ENCODE data around the gene TXNDC5. TPM values are rescaled to one million over a fixed set of nuclear protein-coding genes. Genes with fewer than 3 reads are reported as not detected.
A peak's percentile ranks its signal among the peaks of the same experiment; 100 is the strongest.
"Not testable (repeated sequence)": the region's sequence is repeated elsewhere in the genome, so short reads cannot be mapped to it uniquely, and the experiment has no call there.

The TXNDC5 gene
- total RNA-seq, 1 donor from 2014 or later, result 48.2 TPM

DNA sequence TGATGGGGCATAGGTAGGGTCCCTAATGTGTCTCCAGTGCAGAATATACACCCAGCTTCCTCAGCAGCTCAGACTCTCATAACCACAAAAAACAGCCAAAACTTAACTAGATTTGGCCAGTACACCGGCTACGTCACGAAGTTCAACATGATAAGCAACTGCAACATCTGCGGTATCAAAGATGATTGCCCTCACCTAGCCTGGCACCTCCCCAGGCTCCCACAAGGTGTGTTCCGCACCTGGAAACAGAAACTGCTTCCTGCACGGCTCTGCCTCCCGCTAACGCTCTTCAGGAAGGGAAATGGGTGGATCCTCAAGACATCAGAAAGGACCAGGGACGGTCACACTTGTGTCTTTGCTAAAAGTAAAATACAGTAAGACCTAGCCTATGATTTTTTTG lies 9.5 kb downstream of the TXNDC5 start:
- Histone ChIP-seq H3K27ac (replicated peaks) (no peak overlapping the region), H3K36me3 (peaks cover 82% of the 10 kb centered on the region), H3K4me1 (peaks cover 44% of the 10 kb centered on the region), H3K27me3 (ENCODE audit: low read depth) (no peaks in the 10 kb centered on the region), H3K4me3 (no peak overlapping the region), H3K9me3 (replicated peaks) (no peaks in the 10 kb centered on the region)
- intact Hi-C loops (cut with micrococcal nuclease), result no loop called here
- no peak for DNase-seq
- TF ChIP-seq, protein P1, sequence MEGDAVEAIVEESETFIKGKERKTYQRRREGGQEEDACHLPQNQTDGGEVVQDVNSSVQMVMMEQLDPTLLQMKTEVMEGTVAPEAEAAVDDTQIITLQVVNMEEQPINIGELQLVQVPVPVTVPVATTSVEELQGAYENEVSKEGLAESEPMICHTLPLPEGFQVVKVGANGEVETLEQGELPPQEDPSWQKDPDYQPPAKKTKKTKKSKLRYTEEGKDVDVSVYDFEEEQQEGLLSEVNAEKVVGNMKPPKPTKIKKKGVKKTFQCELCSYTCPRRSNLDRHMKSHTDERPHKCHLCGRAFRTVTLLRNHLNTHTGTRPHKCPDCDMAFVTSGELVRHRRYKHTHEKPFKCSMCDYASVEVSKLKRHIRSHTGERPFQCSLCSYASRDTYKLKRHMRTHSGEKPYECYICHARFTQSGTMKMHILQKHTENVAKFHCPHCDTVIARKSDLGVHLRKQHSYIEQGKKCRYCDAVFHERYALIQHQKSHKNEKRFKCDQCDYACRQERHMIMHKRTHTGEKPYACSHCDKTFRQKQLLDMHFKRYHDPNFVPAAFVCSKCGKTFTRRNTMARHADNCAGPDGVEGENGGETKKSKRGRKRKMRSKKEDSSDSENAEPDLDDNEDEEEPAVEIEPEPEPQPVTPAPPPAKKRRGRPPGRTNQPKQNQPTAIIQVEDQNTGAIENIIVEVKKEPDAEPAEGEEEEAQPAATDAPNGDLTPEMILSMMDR (IDR thresholded peaks at IDR 0.05; ENCODE audit: borderline replicate concordance), result no peak

DNA sequence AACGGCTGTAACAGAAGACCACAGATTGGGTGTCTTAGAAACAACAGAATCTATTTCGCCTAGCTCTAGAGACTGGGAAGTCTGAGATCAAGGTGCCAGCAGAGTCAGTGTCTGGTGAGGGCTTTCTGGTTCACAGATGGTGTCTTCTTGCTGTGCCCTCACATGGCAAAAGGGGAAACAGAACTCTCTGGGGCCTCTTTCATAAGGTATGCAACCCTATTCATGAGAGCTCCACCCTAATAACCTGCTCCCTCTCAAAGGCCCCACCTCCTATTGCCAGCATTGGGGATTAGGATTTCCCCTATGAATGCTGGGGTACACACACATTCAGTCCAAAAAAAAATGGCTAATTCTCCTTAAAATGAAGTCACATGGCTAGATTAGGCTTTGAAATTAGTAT lies 10.0 kb downstream of the TXNDC5 start:
- Histone ChIP-seq H3K27ac (replicated peaks) (no peak overlapping the region), H3K9me3 (replicated peaks) (no peaks in the 10 kb centered on the region), H3K4me3 (no peak overlapping the region), H3K36me3 (peaks cover 87% of the 10 kb centered on the region), H3K4me1 (peaks cover 40% of the 10 kb centered on the region), H3K27me3 (ENCODE audit: low read depth) (no peaks in the 10 kb centered on the region)
- no peak for DNase-seq
- TF ChIP-seq, protein P1 (IDR thresholded peaks at IDR 0.05; ENCODE audit: borderline replicate concordance), result no peak
- intact Hi-C loops (cut with micrococcal nuclease), result no loop called here

- intact Hi-C loops (cut with micrococcal nuclease), result no loop called here
- Histone ChIP-seq H3K9me3 (replicated peaks) (no peaks in the 10 kb centered on the region), H3K27ac (replicated peaks) (no peak overlapping the region), H3K4me1 (peaks cover 32% of the 10 kb centered on the region), H3K36me3 (peaks cover 94% of the 10 kb centered on the region), H3K4me3 (no peak overlapping the region), H3K27me3 (ENCODE audit: low read depth) (no peaks in the 10 kb centered on the region)
- no peak for DNase-seq
- TF ChIP-seq, protein P1 (IDR thresholded peaks at IDR 0.05; ENCODE audit: borderline replicate concordance), result no peak
Measured at GRCh38 chr6:7899889-7900213, 10.7 kb downstream of the TXNDC5 start.

DNA sequence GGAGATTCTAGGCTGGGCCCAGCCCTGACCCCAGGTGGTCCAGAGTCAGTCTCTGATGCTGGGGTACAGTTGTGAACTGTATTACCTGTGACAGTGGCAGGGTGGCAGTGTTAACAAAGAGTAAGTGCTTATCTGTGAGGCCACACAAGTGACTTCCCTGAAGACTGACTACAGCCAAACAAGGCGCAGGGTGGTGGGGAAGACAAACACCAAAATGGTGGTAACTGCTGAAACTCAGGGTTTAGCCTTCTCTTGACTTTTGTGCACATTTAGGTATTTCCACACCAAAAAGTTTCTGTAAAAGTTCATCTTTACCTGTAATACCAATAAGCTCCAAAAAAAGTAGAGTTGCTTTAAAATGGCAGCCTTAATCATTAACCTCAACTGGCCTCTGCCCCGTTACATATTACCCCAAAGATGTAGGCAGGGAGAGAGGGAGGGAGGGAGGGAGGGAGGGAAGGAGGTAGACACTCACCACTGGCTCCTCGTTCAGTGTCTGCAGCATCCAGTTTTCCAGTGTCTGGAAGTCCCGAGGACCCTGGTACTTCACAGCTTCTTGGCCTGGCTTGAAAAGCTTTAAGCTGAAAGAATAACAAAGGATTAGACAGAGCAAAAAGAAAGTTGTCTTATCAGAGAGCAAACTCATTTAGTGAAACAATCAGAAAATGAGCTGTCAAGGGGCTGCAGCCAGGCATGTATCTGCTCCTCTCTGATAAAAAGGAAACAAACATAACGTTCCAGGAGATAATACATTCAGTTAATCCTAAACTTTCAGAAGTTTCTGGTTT lies 11.3 kb downstream of the TXNDC5 start:
- DNase-seq, result no peak
- intact Hi-C loops (cut with micrococcal nuclease), result no loop called here
- Histone ChIP-seq H3K4me1 (peaks cover 26% of the 10 kb centered on the region), H3K36me3 (peaks cover 96% of the 10 kb centered on the region), H3K27me3 (ENCODE audit: low read depth) (no peaks in the 10 kb centered on the region), H3K4me3 (no peak overlapping the region), H3K27ac (replicated peaks) (no peak overlapping the region), H3K9me3 (replicated peaks) (no peaks in the 10 kb centered on the region)
- TF ChIP-seq, protein P1 (IDR thresholded peaks at IDR 0.05; ENCODE audit: borderline replicate concordance), result peak; percentile 18

DNA sequence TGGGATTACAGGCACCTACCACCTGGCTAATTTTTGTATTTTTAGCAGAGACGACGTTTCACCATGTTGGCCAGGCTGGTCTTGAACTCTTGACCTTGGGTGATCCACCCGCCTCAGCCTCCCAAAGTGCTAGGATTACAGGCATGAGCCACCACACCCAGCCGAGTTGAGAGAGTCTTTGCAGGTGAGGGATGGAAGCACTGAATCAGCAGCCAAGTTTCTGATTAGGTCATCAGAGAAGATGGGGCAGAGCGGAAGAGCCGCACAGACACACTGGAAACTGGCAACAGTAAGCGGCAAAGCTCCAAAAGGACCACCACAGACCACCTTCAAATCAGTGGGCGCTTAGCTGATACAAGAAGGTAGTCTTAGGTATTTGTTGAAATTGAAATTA lies 12.4 kb downstream of the TXNDC5 start:
- DNase-seq; H3K9me3 ChIP-seq (replicated peaks); intact Hi-C loops (cut with micrococcal nuclease); H3K4me3 ChIP-seq; H3K27me3 ChIP-seq (ENCODE audit: low read depth); H3K27ac ChIP-seq (replicated peaks): not testable (repeated sequence)
- peaks cover 96% of the 10 kb centered on the region for H3K36me3 ChIP-seq
- H3K4me1 ChIP-seq, result peaks cover 18% of the 10 kb centered on the region

GRCh38 chr6:7897461-7898192 lies 13.0 kb downstream of the TXNDC5 start:
- no peak for DNase-seq
- Histone ChIP-seq H3K9me3 (replicated peaks) (no peaks in the 10 kb centered on the region), H3K4me1 (peaks cover 18% of the 10 kb centered on the region), H3K36me3 (peaks cover 96% of the 10 kb centered on the region), H3K27me3 (ENCODE audit: low read depth) (no peaks in the 10 kb centered on the region), H3K27ac (replicated peaks) (no peak overlapping the region), H3K4me3 (no peak overlapping the region)
- intact Hi-C loops (cut with micrococcal nuclease), result no loop called here
- TF ChIP-seq, protein P1 (IDR thresholded peaks at IDR 0.05; ENCODE audit: borderline replicate concordance), result no peak

Measured in left ventricle myocardium inferior (tissue), 1 donor.